Neural cell (in vitro differentiated cells): ENCODE data around the gene CEBPZOS. TPM values are rescaled to one million over a fixed set of nuclear protein-coding genes. Genes with fewer than 3 reads are reported as not detected.
A peak's percentile ranks its signal among the peaks of the same experiment; 100 is the strongest.
"Not testable (repeated sequence)": the region's sequence is repeated elsewhere in the genome, so short reads cannot be mapped to it uniquely, and the experiment has no call there.

Source experiments
- H2AFZ ChIP-seq: fragments of 200-600, 300-800 bp; sonication (generic), shearing (Covaris generic); 2 replicates; pipeline ENCODE4 v1.6.0; 2014; ENCODE audit warnings: low read depth, mild to moderate bottlenecking, antibody characterized with exemption, low read length, moderate library complexity
- H3F3A ChIP-seq: fragments of 200-600 bp; shearing (Covaris generic); 2 replicates; pipeline ENCODE4 v1.6.1; 2016; ENCODE audit warnings: mild to moderate bottlenecking, moderate library complexity, mixed read lengths, antibody characterized with exemption, low read length; ENCODE audit not compliant: insufficient read depth, poor library complexity, severe bottlenecking
- H3K27ac ChIP-seq: fragments of 200-600, 300-800 bp; sonication (generic), shearing (Covaris generic); 2 replicates; pipeline ENCODE4 v1.5.1; 2014; ENCODE audit warnings: mild to moderate bottlenecking, low read length, moderate library complexity
- H3K27me3 ChIP-seq: fragments of 300-800, 200-600 bp; sonication (generic), shearing (Covaris generic); 2 replicates; pipeline ENCODE4 v1.6.0; 2014; ENCODE audit warnings: mild to moderate bottlenecking, low read depth, low read length, moderate library complexity; ENCODE audit not compliant: insufficient read depth
- H3K36me3 ChIP-seq: fragments of 300-800, 200-600 bp; sonication (generic), shearing (Covaris generic); 2 replicates; pipeline ENCODE4 v1.5.1; 2014; ENCODE audit warnings: mild to moderate bottlenecking, antibody characterized with exemption, low read length, moderate library complexity; ENCODE audit not compliant: insufficient read depth
- H3K4me2 ChIP-seq: fragments of 300-800, 200-600 bp; sonication (generic), shearing (Covaris generic); 2 replicates; pipeline ENCODE4 v1.6.0; 2014; ENCODE audit warnings: mild to moderate bottlenecking, low read length
- H3K4me3 ChIP-seq: fragments of 300-800, 200-600 bp; sonication (generic), shearing (Covaris generic); 2 replicates; pipeline ENCODE4 v1.5.1; 2014; ENCODE audit warnings: mild to moderate bottlenecking, low read length, moderate library complexity
- H3K79me2 ChIP-seq: fragments of 200-600 bp; shearing (Covaris generic); replicated peaks from 2 replicates; pipeline ENCODE4 v1.6.0; 2014; ENCODE audit warnings: mild to moderate bottlenecking, low read length, moderate library complexity; ENCODE audit not compliant: insufficient read depth
- H3K9ac ChIP-seq: fragments of 300-800, 200-600 bp; sonication (generic), shearing (Covaris generic); 2 replicates; pipeline ENCODE4 v1.6.1; 2016; ENCODE audit warnings: mild to moderate bottlenecking, low read length, mixed read lengths
- H3K9me2 ChIP-seq: fragments of 200-600 bp; shearing (Covaris generic); 2 replicates; pipeline ENCODE4 v1.6.1; 2016; ENCODE audit warnings: mild to moderate bottlenecking, low read length, mixed read lengths; ENCODE audit not compliant: insufficient read depth
- H3K9me3 ChIP-seq: fragments of 200-600, 300-800 bp; sonication (generic), shearing (Covaris generic); 2 replicates; pipeline ENCODE4 v1.6.1; 2016; ENCODE audit warnings: mild to moderate bottlenecking, mixed run types, low read length, moderate library complexity, mixed read lengths
- H4K20me1 ChIP-seq: fragments of 200-600 bp; shearing (Covaris generic); 2 replicates; pipeline ENCODE4 v1.6.1; 2016; ENCODE audit warnings: mild to moderate bottlenecking, mixed run types; ENCODE audit not compliant: insufficient read depth
- EP300 ChIP-seq: fragments of 450-650 bp; conservative IDR thresholded peaks from 2 replicates; pipeline ENCODE4 v1.6.1; 2014; ENCODE audit warnings: antibody characterized with exemption, mild to moderate bottlenecking, moderate library complexity; ENCODE audit not compliant: poor library complexity, severe bottlenecking
- EZH2 ChIP-seq: fragments of 200-600, 300-800 bp; shearing (Covaris generic), sonication (generic); IDR thresholded peaks from 2 replicates; pipeline ENCODE4 v1.6.1; 2014; ENCODE audit warnings: antibody characterized with exemption, low read length, borderline replicate concordance, mild to moderate bottlenecking; ENCODE audit not compliant: insufficient read depth, poor library complexity, severe bottlenecking
- MXI1 ChIP-seq: fragments of 450-650 bp; conservative IDR thresholded peaks from 2 replicates; pipeline ENCODE4 v1.6.1; 2014; ENCODE audit warnings: antibody characterized with exemption, mild to moderate bottlenecking; ENCODE audit not compliant: poor library complexity, severe bottlenecking
- POLR2AphosphoS5 ChIP-seq: IDR thresholded peaks from 2 replicates; pipeline ENCODE4 v1.6.1; 2012
- RAD21 ChIP-seq: fragments of 450-650 bp; conservative IDR thresholded peaks from 2 replicates; pipeline ENCODE4 v1.6.1; 2014; ENCODE audit warnings: antibody characterized with exemption, mild to moderate bottlenecking, moderate library complexity
- SMC3 ChIP-seq: fragments of 450-650 bp; conservative IDR thresholded peaks from 2 replicates; pipeline ENCODE4 v1.6.1; 2014; ENCODE audit warnings: antibody characterized with exemption, mild to moderate bottlenecking, moderate library complexity; ENCODE audit not compliant: poor library complexity
- TAF1 ChIP-seq: IDR thresholded peaks from 2 replicates; pipeline ENCODE4 v1.6.1; 2012; ENCODE audit warnings: low read depth
- polyA plus RNA-seq: library from polyadenylated mRNA; depleted of rRNA; stranded (reverse); fragments of >200 nt; gene quantifications from 2 replicates; pipeline ENCODE4 v1.2.3, GENCODE V29; 2014
- TF ChIP-seq, protein P1 (sequence below): IDR thresholded peaks from 2 replicates; pipeline ENCODE4 v1.6.1; 2012; ENCODE audit warnings: borderline replicate concordance
- TF ChIP-seq, protein P2 (sequence below): fragments of 450-650 bp; IDR thresholded peaks from 2 replicates; pipeline ENCODE4 v1.5.1; 2014; ENCODE audit warnings: antibody characterized with exemption, mild to moderate bottlenecking, moderate library complexity; ENCODE audit not compliant: poor library complexity, severe bottlenecking

CEBPZOS gene
- polyA plus RNA-seq, 1 donor from 2014 or later = 4.9 TPM

DNA sequence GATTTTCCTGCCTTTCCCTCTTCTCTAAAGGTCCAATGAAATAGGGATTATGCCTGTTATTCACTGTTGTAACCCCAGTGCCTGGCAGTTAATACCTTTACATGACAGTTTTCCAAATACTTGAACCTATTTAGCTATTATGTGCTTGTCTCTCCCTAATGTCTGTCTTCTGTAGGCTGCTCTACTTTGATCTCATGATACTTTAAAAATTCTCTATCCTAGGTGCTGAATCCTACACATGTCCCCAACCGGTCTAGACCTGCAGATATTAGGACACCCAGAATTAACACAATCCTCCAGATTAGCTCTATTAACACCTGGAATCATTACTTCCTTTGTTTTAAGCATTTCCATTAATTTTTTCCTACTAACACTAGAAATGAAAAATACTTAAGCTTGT is 27.8 kb downstream of the CEBPZOS start:
- TF ChIP-seq POLR2AphosphoS5 (no peak), EZH2 (no peak), EP300 (no peak), SMC3 (no peak)
- Histone ChIP-seq H3F3A (no peaks in the 10 kb centered on the region), H3K79me2 (peaks cover 10% of the 10 kb centered on the region), H3K9me3 (no peaks in the 10 kb centered on the region), H4K20me1 (no peaks in the 10 kb centered on the region), H3K27me3 (no peaks in the 10 kb centered on the region), H3K9me2 (no peaks in the 10 kb centered on the region), H3K27ac (no peak overlapping the region), H3K9ac (no peak overlapping the region), H3K4me3 (no peak overlapping the region), H3K4me2 (no peak overlapping the region), H2AFZ (no peak overlapping the region), H3K36me3 (peaks cover 16% of the 10 kb centered on the region)

DNA sequence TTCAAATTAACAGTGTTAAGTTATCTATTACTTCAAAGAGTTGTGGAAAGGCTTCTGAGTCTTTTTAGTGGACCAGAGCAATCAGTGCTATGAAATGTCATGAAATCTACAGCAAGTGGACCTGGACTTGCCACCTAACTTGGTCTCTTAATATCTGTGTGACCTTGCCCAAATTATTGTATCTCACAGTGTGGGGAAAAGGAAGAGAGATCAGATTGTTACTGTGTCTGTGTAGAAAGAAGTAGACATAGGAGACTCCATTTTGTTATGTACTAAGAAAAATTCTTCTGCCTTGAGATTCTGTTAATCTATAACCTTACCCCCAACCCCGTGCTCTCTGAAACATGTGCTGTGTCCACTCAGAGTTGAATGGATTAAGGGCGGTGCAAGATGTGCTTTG is 28.8 kb downstream of the CEBPZOS start:
- H3K79me2 ChIP-seq = peaks cover 20% of the 10 kb centered on the region
- not testable (repeated sequence) for H3K9me2 ChIP-seq, H3K27me3 ChIP-seq, H3K27ac ChIP-seq, H2AFZ ChIP-seq, H3K9ac ChIP-seq, H3F3A ChIP-seq, H4K20me1 ChIP-seq, H3K9me3 ChIP-seq
- H3K4me2 ChIP-seq = peak overlapping the region; percentile 17
- H3K4me3 ChIP-seq = peak overlapping the region; percentile 28
- H3K36me3 ChIP-seq = peaks cover 16% of the 10 kb centered on the region

DNA sequence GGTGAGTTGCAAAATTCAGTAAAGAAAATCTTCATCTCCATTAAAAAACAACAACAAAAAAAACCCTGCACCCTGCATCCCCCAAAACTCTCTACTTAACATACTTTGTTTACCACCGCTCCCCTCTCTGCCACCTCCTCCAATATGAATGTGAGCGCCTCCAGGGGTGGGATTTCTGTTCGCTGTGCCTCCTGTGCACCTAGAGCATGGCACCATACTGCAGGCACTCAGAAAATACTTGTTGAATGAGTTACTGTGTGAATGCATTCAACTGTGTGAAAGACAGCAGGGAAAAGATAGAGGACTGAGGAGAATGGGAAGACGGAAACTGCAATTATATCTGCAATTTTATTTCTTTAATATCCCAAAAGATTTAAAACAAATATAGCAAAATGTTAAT is 30.6 kb downstream of the CEBPZOS start:
- Histone ChIP-seq H3K27ac (no peak overlapping the region), H3K9me3 (no peaks in the 10 kb centered on the region), H3F3A (no peaks in the 10 kb centered on the region), H3K4me2 (no peak overlapping the region), H3K9ac (no peak overlapping the region), H4K20me1 (no peaks in the 10 kb centered on the region), H3K27me3 (no peaks in the 10 kb centered on the region), H3K36me3 (peaks cover 16% of the 10 kb centered on the region), H2AFZ (no peak overlapping the region), H3K9me2 (no peaks in the 10 kb centered on the region), H3K4me3 (peak overlapping the region; percentile 42), H3K79me2 (peaks cover 27% of the 10 kb centered on the region)
- TF ChIP-seq EZH2 (no peak), POLR2AphosphoS5 (no peak), SMC3 (no peak), RAD21 (no peak), EP300 (no peak), TAF1 (no peak), MXI1 (no peak)
- TF ChIP-seq, protein P1, sequence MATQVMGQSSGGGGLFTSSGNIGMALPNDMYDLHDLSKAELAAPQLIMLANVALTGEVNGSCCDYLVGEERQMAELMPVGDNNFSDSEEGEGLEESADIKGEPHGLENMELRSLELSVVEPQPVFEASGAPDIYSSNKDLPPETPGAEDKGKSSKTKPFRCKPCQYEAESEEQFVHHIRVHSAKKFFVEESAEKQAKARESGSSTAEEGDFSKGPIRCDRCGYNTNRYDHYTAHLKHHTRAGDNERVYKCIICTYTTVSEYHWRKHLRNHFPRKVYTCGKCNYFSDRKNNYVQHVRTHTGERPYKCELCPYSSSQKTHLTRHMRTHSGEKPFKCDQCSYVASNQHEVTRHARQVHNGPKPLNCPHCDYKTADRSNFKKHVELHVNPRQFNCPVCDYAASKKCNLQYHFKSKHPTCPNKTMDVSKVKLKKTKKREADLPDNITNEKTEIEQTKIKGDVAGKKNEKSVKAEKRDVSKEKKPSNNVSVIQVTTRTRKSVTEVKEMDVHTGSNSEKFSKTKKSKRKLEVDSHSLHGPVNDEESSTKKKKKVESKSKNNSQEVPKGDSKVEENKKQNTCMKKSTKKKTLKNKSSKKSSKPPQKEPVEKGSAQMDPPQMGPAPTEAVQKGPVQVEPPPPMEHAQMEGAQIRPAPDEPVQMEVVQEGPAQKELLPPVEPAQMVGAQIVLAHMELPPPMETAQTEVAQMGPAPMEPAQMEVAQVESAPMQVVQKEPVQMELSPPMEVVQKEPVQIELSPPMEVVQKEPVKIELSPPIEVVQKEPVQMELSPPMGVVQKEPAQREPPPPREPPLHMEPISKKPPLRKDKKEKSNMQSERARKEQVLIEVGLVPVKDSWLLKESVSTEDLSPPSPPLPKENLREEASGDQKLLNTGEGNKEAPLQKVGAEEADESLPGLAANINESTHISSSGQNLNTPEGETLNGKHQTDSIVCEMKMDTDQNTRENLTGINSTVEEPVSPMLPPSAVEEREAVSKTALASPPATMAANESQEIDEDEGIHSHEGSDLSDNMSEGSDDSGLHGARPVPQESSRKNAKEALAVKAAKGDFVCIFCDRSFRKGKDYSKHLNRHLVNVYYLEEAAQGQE = no peak
- TF ChIP-seq, protein P2, sequence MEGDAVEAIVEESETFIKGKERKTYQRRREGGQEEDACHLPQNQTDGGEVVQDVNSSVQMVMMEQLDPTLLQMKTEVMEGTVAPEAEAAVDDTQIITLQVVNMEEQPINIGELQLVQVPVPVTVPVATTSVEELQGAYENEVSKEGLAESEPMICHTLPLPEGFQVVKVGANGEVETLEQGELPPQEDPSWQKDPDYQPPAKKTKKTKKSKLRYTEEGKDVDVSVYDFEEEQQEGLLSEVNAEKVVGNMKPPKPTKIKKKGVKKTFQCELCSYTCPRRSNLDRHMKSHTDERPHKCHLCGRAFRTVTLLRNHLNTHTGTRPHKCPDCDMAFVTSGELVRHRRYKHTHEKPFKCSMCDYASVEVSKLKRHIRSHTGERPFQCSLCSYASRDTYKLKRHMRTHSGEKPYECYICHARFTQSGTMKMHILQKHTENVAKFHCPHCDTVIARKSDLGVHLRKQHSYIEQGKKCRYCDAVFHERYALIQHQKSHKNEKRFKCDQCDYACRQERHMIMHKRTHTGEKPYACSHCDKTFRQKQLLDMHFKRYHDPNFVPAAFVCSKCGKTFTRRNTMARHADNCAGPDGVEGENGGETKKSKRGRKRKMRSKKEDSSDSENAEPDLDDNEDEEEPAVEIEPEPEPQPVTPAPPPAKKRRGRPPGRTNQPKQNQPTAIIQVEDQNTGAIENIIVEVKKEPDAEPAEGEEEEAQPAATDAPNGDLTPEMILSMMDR = no peak
